ENCODE data around the gene ECEL1. TPM values are rescaled to one million over a fixed set of nuclear protein-coding genes. Genes with fewer than 3 reads are reported as not detected.
"Not testable (repeated sequence)": the region's sequence is repeated elsewhere in the genome, so short reads cannot be mapped to it uniquely, and the experiment has no call there.

ECEL1 gene
- total RNA-seq, 2 experiments from 2014 or later, result not detected

- Mint-ChIP-seq H3K4me3 (no peak overlapping the region), H3K27me3 (ENCODE audit: low read depth) (no peaks in the 10 kb centered on the region), H3K4me1 (ENCODE audit: low read depth) (peaks cover 10% of the 10 kb centered on the region), H3K27ac (no peak overlapping the region), H3K9me3 (ENCODE audit: insufficient read depth) (no peaks in the 10 kb centered on the region), H3K36me3 (ENCODE audit: low read depth) (no peaks in the 10 kb centered on the region)
- ChIA-PET POLR2A (no interaction called here), CTCF (interaction anchor here (0.9 to 1.3 kb wide), 4 partner anchors 10 to 107 kb away, joined by 3 to 5 read pairs (median 3); no protein-coding TSS in a partner anchor)
- ATAC-seq, result peak; percentile 52
- peak; percentile 77 for DNase-seq
Measured at GRCh38 chr2:232444409-232445148, 43.1 kb downstream of the ECEL1 start.

DNA sequence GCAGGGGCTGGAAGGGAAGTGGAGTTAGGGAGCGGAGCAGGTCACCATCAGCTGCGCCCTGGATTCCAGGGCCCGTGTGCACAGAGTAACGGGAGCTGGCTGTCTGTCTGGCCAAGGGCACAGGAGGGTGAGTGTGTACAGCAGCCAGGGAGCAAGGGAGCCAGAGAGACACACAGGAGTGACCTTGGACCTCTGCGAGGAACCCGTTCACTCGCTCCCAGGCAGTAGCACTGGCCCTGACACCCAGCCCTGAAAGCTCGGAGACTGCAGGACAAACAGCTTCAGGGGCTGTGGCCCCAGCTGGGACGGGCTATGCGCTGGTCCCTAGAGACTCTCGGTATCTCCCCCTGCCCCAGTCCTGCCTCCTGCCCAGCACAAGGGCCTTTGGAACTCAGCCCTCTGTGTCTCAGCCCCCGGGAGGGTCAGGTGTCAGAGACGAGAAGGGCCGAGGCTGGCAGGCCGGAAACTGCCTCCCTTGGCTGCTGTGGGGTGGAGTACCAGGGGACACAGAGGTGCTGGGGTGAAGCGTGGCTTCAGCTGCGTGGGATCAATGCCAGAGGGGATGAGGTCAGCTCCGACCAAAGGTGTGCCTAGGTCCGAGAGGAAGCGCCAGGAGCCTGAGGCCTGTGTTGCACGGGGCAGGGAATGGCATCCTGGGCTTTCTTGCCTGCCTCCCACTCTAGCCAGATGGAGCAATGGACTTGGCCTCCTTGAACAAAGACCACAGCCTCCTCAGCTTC is 43.8 kb downstream of the ECEL1 start:
- H3K27me3 Mint-ChIP-seq (ENCODE audit: low read depth); ATAC-seq; DNase-seq; H3K4me3 Mint-ChIP-seq; H3K9me3 Mint-ChIP-seq (ENCODE audit: insufficient read depth); H3K36me3 Mint-ChIP-seq (ENCODE audit: low read depth); H3K27ac Mint-ChIP-seq; POLR2A ChIA-PET: not testable (repeated sequence)
- CTCF ChIA-PET, result interaction anchor here (1.0 to 1.3 kb wide), 2 partner anchors 11 to 79 kb away, joined by 3 to 5 read pairs; no protein-coding TSS in a partner anchor
- H3K4me1 Mint-ChIP-seq (ENCODE audit: low read depth), result peaks cover 10% of the 10 kb centered on the region

DNA sequence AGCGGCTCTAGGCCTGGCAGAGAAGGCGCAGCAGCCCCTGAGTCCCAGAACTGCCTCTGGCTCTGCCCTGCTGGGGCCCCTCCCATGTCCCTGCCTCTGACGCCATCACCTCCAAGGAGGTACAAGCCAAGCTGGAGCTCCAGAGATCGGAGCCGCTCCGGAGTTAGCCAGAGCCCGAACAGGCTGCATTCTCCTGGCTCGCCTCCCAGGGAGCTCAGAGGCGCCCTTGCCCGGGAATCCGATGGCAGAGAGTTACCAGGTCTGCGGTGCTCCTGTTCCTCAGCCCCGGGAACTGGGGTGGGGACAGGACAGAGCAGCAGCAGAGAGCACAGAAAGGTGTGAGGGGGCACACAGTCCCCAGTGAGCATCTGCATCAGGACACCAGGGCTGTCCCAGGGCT is 44.6 kb downstream of the ECEL1 start:
- DNase-seq; ATAC-seq; CTCF ChIA-PET; H3K36me3 Mint-ChIP-seq (ENCODE audit: low read depth); H3K27ac Mint-ChIP-seq; H3K27me3 Mint-ChIP-seq (ENCODE audit: low read depth); H3K9me3 Mint-ChIP-seq (ENCODE audit: insufficient read depth); H3K4me3 Mint-ChIP-seq; POLR2A ChIA-PET: not testable (repeated sequence)
- peaks cover 10% of the 10 kb centered on the region for H3K4me1 Mint-ChIP-seq (ENCODE audit: low read depth)

DNA sequence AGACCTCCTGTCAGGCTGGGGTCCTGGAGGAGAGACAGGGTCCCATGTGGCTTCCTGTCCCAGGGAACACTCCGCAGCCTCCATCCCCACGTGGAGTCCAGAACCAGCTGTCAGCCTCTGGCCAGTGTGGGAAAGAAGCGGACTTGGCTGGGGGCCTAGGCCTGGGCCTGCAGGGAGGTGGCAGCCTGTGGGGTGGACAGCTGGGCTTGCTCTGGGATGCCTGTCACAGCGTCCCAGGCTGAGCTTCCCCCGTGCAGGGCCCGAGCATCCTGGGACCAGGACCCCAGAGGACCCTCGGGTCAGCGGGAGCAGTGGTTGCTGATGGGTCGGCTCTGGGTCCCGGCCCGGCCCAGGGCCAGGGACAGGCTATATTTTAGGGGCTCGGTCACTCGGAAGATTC is 45.2 kb downstream of the ECEL1 start:
- CTCF ChIA-PET; H3K36me3 Mint-ChIP-seq (ENCODE audit: low read depth); ATAC-seq; H3K9me3 Mint-ChIP-seq (ENCODE audit: insufficient read depth); H3K27ac Mint-ChIP-seq; POLR2A ChIA-PET; H3K27me3 Mint-ChIP-seq (ENCODE audit: low read depth); DNase-seq; H3K4me3 Mint-ChIP-seq: not testable (repeated sequence)
- peaks cover 10% of the 10 kb centered on the region for H3K4me1 Mint-ChIP-seq (ENCODE audit: low read depth)

DNA sequence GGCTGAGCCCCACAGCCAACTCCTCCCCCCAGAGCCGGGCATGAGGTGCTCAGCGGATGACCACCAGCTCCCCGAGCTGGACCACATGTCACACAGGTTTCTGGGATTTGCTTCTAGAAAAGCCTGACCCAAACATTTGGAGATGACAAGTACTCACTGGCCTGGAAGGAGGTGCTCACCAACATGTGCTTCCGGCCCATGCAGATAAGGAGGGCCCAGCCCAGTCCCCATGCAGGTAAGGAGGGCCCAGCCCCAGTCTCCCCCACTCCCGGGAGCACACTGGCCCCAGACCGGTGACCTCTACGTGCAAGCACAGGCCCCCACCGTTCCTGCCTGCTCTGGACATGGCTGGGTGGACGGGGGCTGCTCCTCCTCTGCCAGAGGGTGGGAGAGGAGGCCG is 45.7 kb downstream of the ECEL1 start:
- peaks cover 10% of the 10 kb centered on the region for H3K4me1 Mint-ChIP-seq (ENCODE audit: low read depth)
- H3K9me3 Mint-ChIP-seq (ENCODE audit: insufficient read depth); H3K27me3 Mint-ChIP-seq (ENCODE audit: low read depth); H3K36me3 Mint-ChIP-seq (ENCODE audit: low read depth); H3K4me3 Mint-ChIP-seq; DNase-seq; ATAC-seq; CTCF ChIA-PET; POLR2A ChIA-PET; H3K27ac Mint-ChIP-seq: not testable (repeated sequence)

DNA sequence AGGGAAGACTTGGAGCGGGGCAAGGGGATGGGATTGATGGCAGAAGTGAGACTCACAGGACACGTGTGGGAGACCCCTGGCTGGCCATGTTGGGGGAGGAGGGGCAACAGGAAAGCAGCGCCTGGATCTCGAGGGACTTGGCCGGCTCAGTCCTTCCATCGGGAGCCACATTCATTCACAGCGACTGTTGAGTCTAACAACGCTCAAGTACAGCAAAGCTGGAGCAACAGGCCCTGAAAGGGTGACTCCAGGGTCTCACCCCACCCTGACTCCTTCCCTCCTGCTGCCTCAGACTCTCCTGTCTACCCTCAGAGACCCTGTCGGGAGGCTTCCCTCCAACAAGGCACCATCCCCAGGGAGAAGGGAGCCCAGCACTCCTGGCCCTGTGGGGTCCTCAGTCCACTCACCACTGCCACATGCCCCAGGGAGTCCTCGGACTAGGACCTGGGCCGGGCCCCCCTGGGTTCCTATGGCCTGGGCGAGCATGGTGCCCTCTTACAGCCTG is 46.4 kb downstream of the ECEL1 start:
- Mint-ChIP-seq H3K27me3 (ENCODE audit: low read depth) (no peaks in the 10 kb centered on the region), H3K4me3 (no peak overlapping the region), H3K36me3 (ENCODE audit: low read depth) (no peaks in the 10 kb centered on the region), H3K9me3 (ENCODE audit: insufficient read depth) (no peaks in the 10 kb centered on the region), H3K4me1 (ENCODE audit: low read depth) (peaks cover 10% of the 10 kb centered on the region), H3K27ac (no peak overlapping the region)
- ATAC-seq, result no peak
- POLR2A ChIA-PET, result no interaction called here
- CTCF ChIA-PET, result interaction anchor here (1.0 kb wide), 1 partner anchor 9 kb away, joined by 3 read pairs; no protein-coding TSS in a partner anchor
- no peak for DNase-seq

DNA sequence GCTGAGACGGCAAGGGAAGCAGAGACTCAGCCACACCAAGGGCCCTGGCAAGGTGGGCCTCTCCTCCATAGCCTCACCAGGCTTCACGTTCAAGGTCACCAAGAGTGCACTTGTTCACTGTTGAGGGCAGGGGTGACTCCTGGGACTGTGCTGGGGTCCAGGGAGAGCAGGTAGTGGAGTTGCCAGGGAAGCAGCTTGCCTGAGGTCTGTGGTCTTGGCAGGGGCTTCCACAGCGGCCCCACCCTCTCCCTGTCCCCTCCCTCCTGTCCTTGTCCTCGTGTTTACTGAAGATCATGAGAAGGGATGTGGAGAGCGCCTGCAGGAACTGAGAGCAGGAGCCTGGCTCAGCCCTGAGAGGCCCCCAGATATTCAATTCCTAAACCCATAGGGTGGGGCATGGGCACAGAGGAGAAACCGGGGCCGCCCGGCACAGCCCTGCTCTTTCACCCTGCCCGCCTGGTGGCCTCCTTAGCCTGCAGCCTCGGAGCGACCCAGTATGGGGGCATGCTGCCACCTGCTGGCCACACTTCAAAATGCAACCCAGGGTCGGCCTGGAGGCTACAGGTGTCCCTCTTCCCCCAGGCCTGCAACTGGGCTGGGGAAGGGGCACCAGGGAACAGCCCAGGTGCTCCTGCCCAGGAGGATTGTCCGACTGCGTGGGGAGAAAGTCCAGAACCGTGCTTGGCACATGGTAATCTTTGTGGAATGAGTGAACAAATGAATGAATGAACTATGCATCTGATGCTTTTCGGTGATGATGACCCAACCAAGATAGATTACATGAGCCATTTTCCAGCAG is 47.2 kb downstream of the ECEL1 start:
- ATAC-seq (peak; percentile 88), DNase-seq (peak; percentile 92)
- H3K36me3 Mint-ChIP-seq (ENCODE audit: low read depth); H3K9me3 Mint-ChIP-seq (ENCODE audit: insufficient read depth); H3K27me3 Mint-ChIP-seq (ENCODE audit: low read depth); POLR2A ChIA-PET; H3K27ac Mint-ChIP-seq; H3K4me3 Mint-ChIP-seq: not testable (repeated sequence)
- H3K4me1 Mint-ChIP-seq (ENCODE audit: low read depth), result peaks cover 10% of the 10 kb centered on the region
- CTCF ChIA-PET, result interaction anchor here (1.0 to 1.9 kb wide), 9 partner anchors 8 to 539 kb away, joined by 3 to 10 read pairs (median 4); no protein-coding TSS in a partner anchor

GRCh38 chr2:232439758-232440135 is 47.9 kb downstream of the ECEL1 start:
- no peak overlapping the region for H3K4me3 Mint-ChIP-seq
- peaks cover 10% of the 10 kb centered on the region for H3K4me1 Mint-ChIP-seq (ENCODE audit: low read depth)
- POLR2A ChIA-PET, result no interaction called here
- ATAC-seq (peak; percentile 3), DNase-seq (no peak)
- H3K27me3 Mint-ChIP-seq (ENCODE audit: low read depth), result no peaks in the 10 kb centered on the region
- CTCF ChIA-PET, result interaction anchor here (0.7 to 1.9 kb wide), 12 partner anchors 8 to 541 kb away, joined by 3 to 10 read pairs (median 4); no protein-coding TSS in a partner anchor
- no peaks in the 10 kb centered on the region for H3K36me3 Mint-ChIP-seq (ENCODE audit: low read depth)
- no peaks in the 10 kb centered on the region for H3K9me3 Mint-ChIP-seq (ENCODE audit: insufficient read depth)
- H3K27ac Mint-ChIP-seq, result no peak overlapping the region

- POLR2A ChIA-PET, result interaction anchor here (0.9 kb wide), 1 partner anchor 17 kb away, joined by 3 read pairs; no protein-coding TSS in a partner anchor
- H3K9me3 Mint-ChIP-seq (ENCODE audit: insufficient read depth), result no peaks in the 10 kb centered on the region
- ATAC-seq (peak; percentile 29), DNase-seq (no peak)
- no peak overlapping the region for H3K4me3 Mint-ChIP-seq
- H3K4me1 Mint-ChIP-seq (ENCODE audit: low read depth), result peaks cover 10% of the 10 kb centered on the region
- CTCF ChIA-PET, result interaction anchor here (0.7 to 1.9 kb wide), 15 partner anchors 9 to 540 kb away, joined by 3 to 10 read pairs (median 4); no protein-coding TSS in a partner anchor
- H3K27ac Mint-ChIP-seq, result no peak overlapping the region
- H3K27me3 Mint-ChIP-seq (ENCODE audit: low read depth), result no peaks in the 10 kb centered on the region
- no peaks in the 10 kb centered on the region for H3K36me3 Mint-ChIP-seq (ENCODE audit: low read depth)
Measured at GRCh38 chr2:232438951-232439757, 48.5 kb downstream of the ECEL1 start.

DNA sequence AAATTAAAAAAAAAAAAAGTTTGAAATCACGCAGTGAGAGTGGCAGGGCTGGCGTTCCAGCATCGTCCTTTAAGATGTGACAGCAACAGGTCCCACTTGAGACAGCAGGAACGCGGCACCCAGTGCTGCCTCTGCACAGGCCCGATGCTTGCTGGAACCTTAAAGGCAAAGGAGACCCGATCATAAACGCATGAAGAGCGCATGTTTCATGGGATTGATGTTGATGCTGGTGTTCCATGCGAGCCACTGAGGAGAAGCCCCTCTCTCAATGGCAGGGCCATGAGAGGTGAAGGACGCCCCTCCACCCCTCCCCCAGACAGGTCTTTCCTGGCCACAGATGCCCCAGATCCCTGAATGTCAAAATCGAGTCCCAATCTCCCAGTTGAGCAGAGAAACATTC is 49.5 kb downstream of the ECEL1 start:
- POLR2A ChIA-PET, result no interaction called here
- DNase-seq (no peak), ATAC-seq (no peak)
- CTCF ChIA-PET, result interaction anchor here (0.8 kb wide), 1 partner anchor 186 kb away, joined by 3 read pairs; no protein-coding TSS in a partner anchor
- Mint-ChIP-seq H3K27me3 (ENCODE audit: low read depth) (no peaks in the 10 kb centered on the region), H3K9me3 (ENCODE audit: insufficient read depth) (no peaks in the 10 kb centered on the region), H3K4me3 (no peak overlapping the region), H3K4me1 (ENCODE audit: low read depth) (peaks cover 10% of the 10 kb centered on the region), H3K36me3 (ENCODE audit: low read depth) (no peaks in the 10 kb centered on the region), H3K27ac (no peak overlapping the region)

GRCh38 chr2:232437195-232437571 is 50.5 kb downstream of the ECEL1 start:
- POLR2A ChIA-PET, result no interaction called here
- Mint-ChIP-seq H3K36me3 (ENCODE audit: low read depth) (no peaks in the 10 kb centered on the region), H3K4me1 (ENCODE audit: low read depth) (peaks cover 10% of the 10 kb centered on the region), H3K27ac (no peak overlapping the region), H3K4me3 (no peak overlapping the region), H3K27me3 (ENCODE audit: low read depth) (no peaks in the 10 kb centered on the region), H3K9me3 (ENCODE audit: insufficient read depth) (no peaks in the 10 kb centered on the region)
- ATAC-seq (no peak), DNase-seq (no peak)
- CTCF ChIA-PET, result interaction anchor here (0.8 to 1.8 kb wide), 2 partner anchors 10 to 185 kb away, joined by 3 to 7 read pairs; no protein-coding TSS in a partner anchor

Measured in activated CD8-positive, alpha-beta T cell treated with anti-CD3 and anti-CD28 coated beads, Interleukin-2, amount 10 ng/mL, durations not matched to agents 7 days and 5 days (primary cell).